HCT116 (cell line): ENCODE data around the gene RPL10A. TPM values are rescaled to one million over a fixed set of nuclear protein-coding genes. Genes with fewer than 3 reads are reported as not detected.

Experiments
- ATAC-seq: fragments of 200-7000 bp; cut with Tn5 transposase; 2 replicates; pipeline ENCODE4 v1.9.1; 2020; ENCODE audit warnings: mild to moderate bottlenecking, moderate library complexity
- BruUV-seq: library from RNA; stranded (reverse); fragments of 400-500 nt; replicated peaks from 2 replicates; lab custom pipeline; 2021; lab: Mats Ljungman, UMichigan
- CTCF ChIA-PET: fragments of 300-600 bp; sonication (Branson Sonifier 250); formaldehyde crosslinking; loops from one replicate; lab custom pipeline; 2021; ENCODE audit warnings: antibody characterized with exemption; lab: Charles Lee
- POLR2A ChIA-PET: fragments of 300-600, 350-600 bp; sonication (Branson Sonifier 250); formaldehyde crosslinking; loops from one replicate; lab custom pipeline; 2021; ENCODE audit warnings: antibody characterized with exemption; lab: Charles Lee
- RAD21 ChIA-PET, 2 experiments: fragments of 300-600 bp; sonication (Branson Sonifier 250); formaldehyde crosslinking; loops; one replicate each; lab custom pipeline; 2023; ENCODE audit warnings: low total read pairs in 2 of 2; ENCODE audit not compliant: uncharacterized antibody in 2 of 2, unreplicated experiment in 2 of 2, low non-redundant PET in 1 of 2; lab: Charles Lee
- DNase-seq: peaks from one replicate; pipeline ENCODE4 v3.0.0-alpha.2; 2010; ENCODE audit warnings: low read depth, low spot score
- H2AFZ ChIP-seq: fragments of 200-600 bp; shearing (Covaris generic), sonication (generic); 2 replicates; pipeline ENCODE4 v1.6.1; 2017; ENCODE audit warnings: low read depth, mixed run types, mixed read lengths, antibody characterized with exemption, low read length; ENCODE audit not compliant: poor library complexity, severe bottlenecking
- H3K27ac ChIP-seq: 2 replicates; pipeline ENCODE4 v1.5.1; 2012; ENCODE audit warnings: low read depth, low read length
- H3K27me3 ChIP-seq: fragments of 200-600 bp; sonication (generic); 2 replicates; pipeline ENCODE4 v1.6.1; 2016; ENCODE audit warnings: mixed run types, low read length, mixed read lengths; ENCODE audit not compliant: insufficient read depth
- H3K36me3 ChIP-seq, 2 experiments: fragments of 200-500 bp in 1 of 2; fragments of 200-600 bp in 1 of 2; sonication (Bioruptor generic) in 1 of 2; sonication (generic) in 1 of 2; 2 replicates each; pipeline versions ENCODE4 v1.5.1 to v1.6.1; 2014 to 2016; ENCODE audit warnings: low read length in 2 of 2, inconsistent platforms in 1 of 2, mixed read lengths in 1 of 2, mixed run types in 1 of 2; ENCODE audit not compliant: insufficient read depth in 2 of 2, control insufficient read depth in 1 of 2
- H3K4me1 ChIP-seq, 2 experiments: fragments of 200-600 bp in 1 of 2; sonication (generic) in 1 of 2; 2 replicates each; pipeline versions ENCODE4 v1.5.1 to v1.6.1; 2012 to 2017; ENCODE audit warnings: low read length in 2 of 2, inconsistent platforms in 1 of 2, mild to moderate bottlenecking in 1 of 2, mixed read lengths in 1 of 2, mixed run types in 1 of 2, moderate library complexity in 1 of 2; ENCODE audit not compliant: insufficient read depth in 2 of 2, control insufficient read depth in 1 of 2
- H3K4me2 ChIP-seq: fragments of 200-600 bp; sonication (generic); 2 replicates; pipeline ENCODE4 v1.6.1; 2017; ENCODE audit warnings: mixed run types, low read length, mixed read lengths
- H3K4me3 ChIP-seq, 2 experiments: fragments of 200-600 bp in 1 of 2; sonication (generic) in 1 of 2; replicated peaks in 1 of 2; 2 replicates each; pipeline ENCODE4 v1.5.1; 2011 to 2016; ENCODE audit warnings: low read length in 2 of 2, control low read depth in 1 of 2, low read depth in 1 of 2, mild to moderate bottlenecking in 1 of 2, mixed read lengths in 1 of 2, mixed run types in 1 of 2
- H3K79me2 ChIP-seq: fragments of 200-600 bp; sonication (generic); 2 replicates; pipeline ENCODE4 v1.6.1; 2017; ENCODE audit warnings: mild to moderate bottlenecking, mixed run types, low read length, moderate library complexity, mixed read lengths; ENCODE audit not compliant: insufficient read depth
- H3K9ac ChIP-seq: fragments of 200-600 bp; sonication (generic); 2 replicates; pipeline ENCODE4 v1.6.1; 2016; ENCODE audit warnings: low read length, mixed read lengths
- H3K9me2 ChIP-seq: fragments of 200-600 bp; sonication (generic), shearing (Covaris generic); 2 replicates; pipeline ENCODE4 v1.6.1; 2017; ENCODE audit warnings: mixed run types, mild to moderate bottlenecking, moderate library complexity; ENCODE audit not compliant: insufficient read depth
- H3K9me3 ChIP-seq, 2 experiments: fragments of 200-500 bp in 1 of 2; fragments of 200-600 bp in 1 of 2; sonication (Bioruptor generic) in 1 of 2; sonication (generic) in 1 of 2; 2 replicates each; pipeline ENCODE4 v1.6.1; 2014 to 2017; ENCODE audit warnings: low read length in 2 of 2, mixed read lengths in 2 of 2, inconsistent platforms in 1 of 2, low read depth in 1 of 2, mild to moderate bottlenecking in 1 of 2, mixed run types in 1 of 2, moderate library complexity in 1 of 2; ENCODE audit not compliant: control insufficient read depth in 1 of 2, insufficient read depth in 1 of 2
- H4K20me1 ChIP-seq: fragments of 200-600 bp; sonication (generic), shearing (Covaris generic); 2 replicates; pipeline ENCODE4 v1.6.1; 2017; ENCODE audit warnings: mixed run types, mild to moderate bottlenecking, moderate library complexity; ENCODE audit not compliant: insufficient read depth
- CBX3 ChIP-seq: IDR thresholded peaks from 2 replicates; pipeline ENCODE4 v1.6.1; 2012; ENCODE audit warnings: low read depth
- ELF1 ChIP-seq: IDR thresholded peaks from 2 replicates; pipeline ENCODE4 v1.6.1; 2012; ENCODE audit warnings: low read depth, borderline replicate concordance
- FOSL1 ChIP-seq: IDR thresholded peaks from 2 replicates; pipeline ENCODE4 v1.6.1; 2012; ENCODE audit warnings: low read depth
- JUND ChIP-seq: IDR thresholded peaks from 2 replicates; pipeline ENCODE4 v1.6.1; 2012
- POLR2A ChIP-seq: IDR thresholded peaks from 2 replicates; pipeline ENCODE4 v1.7.0; 2011; ENCODE audit warnings: borderline replicate concordance; ENCODE audit not compliant: insufficient read depth, insufficient read length; ENCODE audit errors: extremely low read depth
- RAD21 ChIP-seq: IDR thresholded peaks from 2 replicates; pipeline ENCODE4 v1.6.1; 2012; ENCODE audit warnings: low read depth, mild to moderate bottlenecking
- SP1 ChIP-seq: IDR thresholded peaks from 2 replicates; pipeline ENCODE4 v1.6.1; 2012; ENCODE audit warnings: low read depth
- SRF ChIP-seq: IDR thresholded peaks from 2 replicates; pipeline ENCODE4 v1.6.1; 2012; ENCODE audit warnings: low read depth
- TCF7L2 ChIP-seq: IDR thresholded peaks from 2 replicates; pipeline ENCODE4 v1.7.0; 2011; ENCODE audit warnings: borderline replicate concordance, inconsistent platforms; ENCODE audit not compliant: insufficient read depth, insufficient read length; ENCODE audit errors: extremely low read depth
- YY1 ChIP-seq: IDR thresholded peaks from 2 replicates; pipeline ENCODE4 v1.6.1; 2011; ENCODE audit warnings: low read length, low read depth, moderate library complexity, mild to moderate bottlenecking; ENCODE audit not compliant: insufficient replicate concordance; ENCODE audit errors: extremely low read depth
- ZFX ChIP-seq: fragments of 450-650 bp; IDR thresholded peaks from 2 replicates; pipeline ENCODE4 v1.6.1; 2017
- ZNF274 ChIP-seq: fragments of 200-500 bp; sonication (Bioruptor generic); IDR thresholded peaks from 2 replicates; pipeline ENCODE4 v1.6.1; 2014; ENCODE audit warnings: mild to moderate bottlenecking, low read depth, low read length, inconsistent platforms
- intact Hi-C: fragments of 100-400 bp; cut with micrococcal nuclease; formaldehyde crosslinking; loops from 2 replicates; pipeline ENCODE4 v1.10.0; 2022
- total RNA-seq: library from RNA; stranded (reverse); gene quantifications from one replicate; pipeline ENCODE4 v1.2.1, GENCODE V29; 2021; ENCODE audit not compliant: unreplicated experiment
- TF ChIP-seq, protein P1 (sequence below): IDR thresholded peaks from 2 replicates; pipeline ENCODE4 v1.6.1; 2012
- TF ChIP-seq, protein P2 (sequence below), 3 experiments: fragments of 200-600 bp in 1 of 3; sonication (generic) in 1 of 3; IDR thresholded peaks in 2 of 3; conservative IDR thresholded peaks in 1 of 3; 2 replicates each; pipeline ENCODE4 v1.5.1; 2012 to 2017; ENCODE audit warnings: low read depth in 2 of 3, low read length in 2 of 3, antibody characterized with exemption in 1 of 3, borderline replicate concordance in 1 of 3, control low read depth in 1 of 3, mild to moderate bottlenecking in 1 of 3, mixed read lengths in 1 of 3, mixed run types in 1 of 3, moderate library complexity in 1 of 3; ENCODE audit not compliant: insufficient read depth in 1 of 3
- TF ChIP-seq, protein P3 (sequence below): IDR thresholded peaks from 2 replicates; pipeline ENCODE4 v1.6.1; 2011; ENCODE audit warnings: mild to moderate bottlenecking, low read length, moderate library complexity; ENCODE audit not compliant: insufficient replicate concordance; ENCODE audit errors: extremely low read depth
- TF ChIP-seq, protein P4 (sequence below): IDR thresholded peaks from 2 replicates; pipeline ENCODE4 v1.6.1; 2012; ENCODE audit warnings: low read depth
- TF ChIP-seq, protein P5 (sequence below): IDR thresholded peaks from 2 replicates; pipeline ENCODE4 v1.6.1; 2012

Gene RPL10A
- total RNA-seq, 1 experiment from 2014 or later: 1,981 TPM

DNA sequence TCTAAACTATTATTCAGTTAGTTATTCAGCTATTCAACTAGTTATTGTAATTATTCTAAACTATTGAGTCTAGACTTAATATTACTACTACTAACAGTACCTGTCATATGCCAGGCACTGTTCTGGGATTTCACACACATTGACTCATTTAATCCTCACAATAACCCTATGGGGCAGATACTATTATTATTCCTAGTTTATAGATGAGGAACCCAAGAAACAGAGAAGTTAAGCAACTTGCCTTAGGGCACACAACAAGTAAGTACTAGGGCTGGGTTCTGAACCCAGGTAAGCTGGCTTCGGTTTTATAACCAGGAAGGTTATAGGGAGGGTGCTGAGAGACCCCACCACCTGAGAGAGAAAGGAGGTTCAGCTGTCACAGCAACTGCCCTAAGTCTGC lies 20.9 kb downstream of the RPL10A start:
- DNase-seq: no peak
- H2AFZ ChIP-seq: no peak overlapping the region
- H4K20me1 ChIP-seq: no peaks in the 10 kb centered on the region
- TF ChIP-seq FOSL1 (no peak), ZFX (no peak), SP1 (no peak), ELF1 (no peak), POLR2A (no peak), ZNF274 (no peak), RAD21 (no peak), JUND (no peak), SRF (no peak), TCF7L2 (no peak), CBX3 (no peak), YY1 (no peak)
- TF ChIP-seq, protein P1, sequence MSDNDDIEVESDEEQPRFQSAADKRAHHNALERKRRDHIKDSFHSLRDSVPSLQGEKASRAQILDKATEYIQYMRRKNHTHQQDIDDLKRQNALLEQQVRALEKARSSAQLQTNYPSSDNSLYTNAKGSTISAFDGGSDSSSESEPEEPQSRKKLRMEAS: no peak
- TF ChIP-seq, protein P2, sequence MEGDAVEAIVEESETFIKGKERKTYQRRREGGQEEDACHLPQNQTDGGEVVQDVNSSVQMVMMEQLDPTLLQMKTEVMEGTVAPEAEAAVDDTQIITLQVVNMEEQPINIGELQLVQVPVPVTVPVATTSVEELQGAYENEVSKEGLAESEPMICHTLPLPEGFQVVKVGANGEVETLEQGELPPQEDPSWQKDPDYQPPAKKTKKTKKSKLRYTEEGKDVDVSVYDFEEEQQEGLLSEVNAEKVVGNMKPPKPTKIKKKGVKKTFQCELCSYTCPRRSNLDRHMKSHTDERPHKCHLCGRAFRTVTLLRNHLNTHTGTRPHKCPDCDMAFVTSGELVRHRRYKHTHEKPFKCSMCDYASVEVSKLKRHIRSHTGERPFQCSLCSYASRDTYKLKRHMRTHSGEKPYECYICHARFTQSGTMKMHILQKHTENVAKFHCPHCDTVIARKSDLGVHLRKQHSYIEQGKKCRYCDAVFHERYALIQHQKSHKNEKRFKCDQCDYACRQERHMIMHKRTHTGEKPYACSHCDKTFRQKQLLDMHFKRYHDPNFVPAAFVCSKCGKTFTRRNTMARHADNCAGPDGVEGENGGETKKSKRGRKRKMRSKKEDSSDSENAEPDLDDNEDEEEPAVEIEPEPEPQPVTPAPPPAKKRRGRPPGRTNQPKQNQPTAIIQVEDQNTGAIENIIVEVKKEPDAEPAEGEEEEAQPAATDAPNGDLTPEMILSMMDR (IDR thresholded peaks at IDR 0.05 in 2 of 3, conservative IDR thresholded peaks at IDR 0.05 in 1 of 3; ENCODE audit: borderline replicate concordance in 1 of 3, insufficient read depth in 1 of 3, low read depth in 2 of 3, low read length in 2 of 3): no peak
- TF ChIP-seq, protein P3, sequence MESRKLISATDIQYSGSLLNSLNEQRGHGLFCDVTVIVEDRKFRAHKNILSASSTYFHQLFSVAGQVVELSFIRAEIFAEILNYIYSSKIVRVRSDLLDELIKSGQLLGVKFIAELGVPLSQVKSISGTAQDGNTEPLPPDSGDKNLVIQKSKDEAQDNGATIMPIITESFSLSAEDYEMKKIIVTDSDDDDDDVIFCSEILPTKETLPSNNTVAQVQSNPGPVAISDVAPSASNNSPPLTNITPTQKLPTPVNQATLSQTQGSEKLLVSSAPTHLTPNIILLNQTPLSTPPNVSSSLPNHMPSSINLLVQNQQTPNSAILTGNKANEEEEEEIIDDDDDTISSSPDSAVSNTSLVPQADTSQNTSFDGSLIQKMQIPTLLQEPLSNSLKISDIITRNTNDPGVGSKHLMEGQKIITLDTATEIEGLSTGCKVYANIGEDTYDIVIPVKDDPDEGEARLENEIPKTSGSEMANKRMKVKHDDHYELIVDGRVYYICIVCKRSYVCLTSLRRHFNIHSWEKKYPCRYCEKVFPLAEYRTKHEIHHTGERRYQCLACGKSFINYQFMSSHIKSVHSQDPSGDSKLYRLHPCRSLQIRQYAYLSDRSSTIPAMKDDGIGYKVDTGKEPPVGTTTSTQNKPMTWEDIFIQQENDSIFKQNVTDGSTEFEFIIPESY: no peak
- TF ChIP-seq, protein P4, sequence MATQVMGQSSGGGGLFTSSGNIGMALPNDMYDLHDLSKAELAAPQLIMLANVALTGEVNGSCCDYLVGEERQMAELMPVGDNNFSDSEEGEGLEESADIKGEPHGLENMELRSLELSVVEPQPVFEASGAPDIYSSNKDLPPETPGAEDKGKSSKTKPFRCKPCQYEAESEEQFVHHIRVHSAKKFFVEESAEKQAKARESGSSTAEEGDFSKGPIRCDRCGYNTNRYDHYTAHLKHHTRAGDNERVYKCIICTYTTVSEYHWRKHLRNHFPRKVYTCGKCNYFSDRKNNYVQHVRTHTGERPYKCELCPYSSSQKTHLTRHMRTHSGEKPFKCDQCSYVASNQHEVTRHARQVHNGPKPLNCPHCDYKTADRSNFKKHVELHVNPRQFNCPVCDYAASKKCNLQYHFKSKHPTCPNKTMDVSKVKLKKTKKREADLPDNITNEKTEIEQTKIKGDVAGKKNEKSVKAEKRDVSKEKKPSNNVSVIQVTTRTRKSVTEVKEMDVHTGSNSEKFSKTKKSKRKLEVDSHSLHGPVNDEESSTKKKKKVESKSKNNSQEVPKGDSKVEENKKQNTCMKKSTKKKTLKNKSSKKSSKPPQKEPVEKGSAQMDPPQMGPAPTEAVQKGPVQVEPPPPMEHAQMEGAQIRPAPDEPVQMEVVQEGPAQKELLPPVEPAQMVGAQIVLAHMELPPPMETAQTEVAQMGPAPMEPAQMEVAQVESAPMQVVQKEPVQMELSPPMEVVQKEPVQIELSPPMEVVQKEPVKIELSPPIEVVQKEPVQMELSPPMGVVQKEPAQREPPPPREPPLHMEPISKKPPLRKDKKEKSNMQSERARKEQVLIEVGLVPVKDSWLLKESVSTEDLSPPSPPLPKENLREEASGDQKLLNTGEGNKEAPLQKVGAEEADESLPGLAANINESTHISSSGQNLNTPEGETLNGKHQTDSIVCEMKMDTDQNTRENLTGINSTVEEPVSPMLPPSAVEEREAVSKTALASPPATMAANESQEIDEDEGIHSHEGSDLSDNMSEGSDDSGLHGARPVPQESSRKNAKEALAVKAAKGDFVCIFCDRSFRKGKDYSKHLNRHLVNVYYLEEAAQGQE: no peak
- TF ChIP-seq, protein P5, sequence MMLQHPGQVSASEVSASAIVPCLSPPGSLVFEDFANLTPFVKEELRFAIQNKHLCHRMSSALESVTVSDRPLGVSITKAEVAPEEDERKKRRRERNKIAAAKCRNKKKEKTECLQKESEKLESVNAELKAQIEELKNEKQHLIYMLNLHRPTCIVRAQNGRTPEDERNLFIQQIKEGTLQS: no peak
- H3K27me3 ChIP-seq: no peaks in the 10 kb centered on the region
- ATAC-seq: no peak
- BruUV-seq: no TSS peak
- intact Hi-C loops: no loop called here
- H3K79me2 ChIP-seq: peaks cover 55% of the 10 kb centered on the region
- H3K36me3 ChIP-seq: no peaks in the 10 kb centered on the region
- no peak overlapping the region for H3K27ac ChIP-seq
- peaks cover 70 to 88% of the 10 kb centered on the region in 2 experiments for H3K4me1 ChIP-seq
- ChIA-PET RAD21 (no interaction called here), POLR2A (interaction anchor here (1.6 to 8.1 kb wide), 2 partner anchors 13 to 17 kb away, joined by 3 to 48 read pairs; no protein-coding TSS in a partner anchor), CTCF (no interaction called here)
- H3K9ac ChIP-seq: no peak overlapping the region
- no peak overlapping the region for H3K4me2 ChIP-seq
- no peak overlapping the region for H3K4me3 ChIP-seq
- no peaks in the 10 kb centered on the region for H3K9me2 ChIP-seq
- H3K9me3 ChIP-seq: no peaks in the 10 kb centered on the region
